Skin epidermis (tissue), 12 donors: ENCODE data around the gene KATNA1.
A peak's percentile ranks its signal among the peaks of the same experiment; 100 is the strongest.

ENCODE experiments used
- H3K27ac ChIP-seq, 21 experiments: fragments of 200-600 bp; sonication (generic) in 11 of 21; one replicate each; pipeline ENCODE4 v1.5.0; 2020; ENCODE audit warnings: mild to moderate bottlenecking in 3 of 21, inconsistent platforms in 2 of 21, moderate library complexity in 2 of 21
- H3K4me3 ChIP-seq, 7 experiments: fragments of 200-600 bp; sonication (generic) in 2 of 7; one replicate each; pipeline ENCODE4 v1.5.0; 2020; ENCODE audit warnings: inconsistent platforms in 2 of 7, mild to moderate bottlenecking in 2 of 7, moderate library complexity in 1 of 7

Gene KATNA1

GRCh38 chr6:149615805-149616204 is 32.7 kb downstream of the KATNA1 start:
- no peak overlapping the region for H3K4me3 ChIP-seq
- no peak overlapping the region for H3K27ac ChIP-seq

- H3K27ac ChIP-seq = peak overlapping the region in 1 of 21 experiments; percentile 5
- H3K4me3 ChIP-seq = no peak overlapping the region
These were observed 34.2 kb downstream of the KATNA1 start for GRCh38 chr6:149614337-149614736.

- Histone ChIP-seq H3K4me3 (no peak overlapping the region), H3K27ac (no peak overlapping the region)
These were observed 40.0 kb downstream of the KATNA1 start for GRCh38 chr6:149608381-149608982.

GRCh38 chr6:149600508-149600907 is 48.0 kb downstream of the KATNA1 start:
- Histone ChIP-seq H3K27ac (no peak overlapping the region), H3K4me3 (no peak overlapping the region)

- no peak overlapping the region for H3K4me3 ChIP-seq
- no peak overlapping the region for H3K27ac ChIP-seq
These were observed 55.1 kb downstream of the KATNA1 start for GRCh38 chr6:149593408-149593807.

- H3K27ac ChIP-seq = no peak overlapping the region
- H3K4me3 ChIP-seq = no peak overlapping the region
These were observed 55.5 kb downstream of the KATNA1 start for GRCh38 chr6:149592983-149593382.

GRCh38 chr6:149586149-149586548 is 62.4 kb downstream of the KATNA1 start:
- Histone ChIP-seq H3K27ac (no peak overlapping the region), H3K4me3 (no peak overlapping the region)

GRCh38 chr6:149581349-149581748 is 67.2 kb downstream of the KATNA1 start:
- no peak overlapping the region for H3K4me3 ChIP-seq
- H3K27ac ChIP-seq = no peak overlapping the region

- H3K27ac ChIP-seq = no peak overlapping the region
- H3K4me3 ChIP-seq = no peak overlapping the region
These were observed 67.6 kb downstream of the KATNA1 start for GRCh38 chr6:149580880-149581279.

GRCh38 chr6:149567945-149568585 is 80.4 kb downstream of the KATNA1 start:
- H3K4me3 ChIP-seq = no peak overlapping the region
- no peak overlapping the region for H3K27ac ChIP-seq

GRCh38 chr6:149567194-149567586 is 81.3 kb downstream of the KATNA1 start:
- peak overlapping the region in 17 of 21 experiments; percentile 78 to 96 (median 92) for H3K27ac ChIP-seq

GRCh38 chr6:149566410-149567193 is 81.9 kb downstream of the KATNA1 start:
- Histone ChIP-seq H3K27ac (peak overlapping the region; percentile 60 to 96 (median 92)), H3K4me3 (peak overlapping the region; percentile 88 to 100 (median 98))

More at GRCh38 chr6:149567194-149567586, 81.3 kb downstream of the KATNA1 start:
- peak overlapping the region; percentile 88 to 100 (median 98) for H3K4me3 ChIP-seq

- H3K4me3 ChIP-seq = peak within 1 kb of the TSS; percentile 88 to 100 (median 98)
- H3K27ac ChIP-seq = peak within 1 kb of the TSS; percentile 60 to 96 (median 92)
These were observed 82.7 kb downstream of the KATNA1 start, which contains the start of gene GINM1 for GRCh38 chr6:149565527-149566409. TSS of gene GINM1 (plus strand) at chr6:149566375. CDS start at chr6:149566415, 40 bp downstream.

GRCh38 chr6:149563928-149564325 is 84.6 kb downstream of the KATNA1 start:
- Histone ChIP-seq H3K27ac (peak overlapping the region in 1 of 21 experiments; percentile 43), H3K4me3 (no peak overlapping the region)

- Histone ChIP-seq H3K4me3 (no peak overlapping the region), H3K27ac (peak overlapping the region in 5 of 21 experiments; percentile 20 to 62 (median 43))
These were observed 85.1 kb downstream of the KATNA1 start for GRCh38 chr6:149563203-149563927.

GRCh38 chr6:149560736-149561135 is 87.8 kb downstream of the KATNA1 start:
- no peak overlapping the region for H3K4me3 ChIP-seq
- H3K27ac ChIP-seq = no peak overlapping the region

GRCh38 chr6:149559389-149559788 is 89.1 kb downstream of the KATNA1 start:
- H3K27ac ChIP-seq = no peak overlapping the region
- H3K4me3 ChIP-seq = no peak overlapping the region

- H3K4me3 ChIP-seq = no peak overlapping the region
- no peak overlapping the region for H3K27ac ChIP-seq
These were observed 90.5 kb downstream of the KATNA1 start for GRCh38 chr6:149558029-149558428.

GRCh38 chr6:149551920-149552319 is 96.6 kb downstream of the KATNA1 start:
- Histone ChIP-seq H3K27ac (no peak overlapping the region), H3K4me3 (no peak overlapping the region)
